Measurements from ENCODE around the gene ATF2. TPM values are rescaled to one million over a fixed set of nuclear protein-coding genes. Genes with fewer than 3 reads are reported as not detected.
A peak's percentile ranks its signal among the peaks of the same experiment; 100 is the strongest.
"Not testable (repeated sequence)": the region's sequence is repeated elsewhere in the genome, so short reads cannot be mapped to it uniquely, and the experiment has no call there.

Gene ATF2
- total and polyA plus RNA-seq, 2 donors (not counting 1 experiment from before 2014, with no cell fraction given) = 23.6 to 66.8 TPM

- ChIA-PET CTCF (interaction anchor here (1.0 to 1.4 kb wide), 4 partner anchors 19 to 362 kb away, joined by 3 to 5 read pairs (median 4); no protein-coding TSS in a partner anchor), POLR2A (no interaction called here)
- no peaks in the 10 kb centered on the region for H3K4me1 Mint-ChIP-seq
- ATAC-seq (ENCODE audit: low read depth) = peak; percentile 41
- H3K27me3 Mint-ChIP-seq = no peaks in the 10 kb centered on the region
- intact Hi-C loops (cut with micrococcal nuclease) = loop anchor here (5.0 kb wide), 1 partner anchor 71 kb away; the partner anchor contains the start of gene ATP5MC3
- no peak overlapping the region for H3K27ac Mint-ChIP-seq
- Histone ChIP-seq H2AFZ (ENCODE audit: insufficient read depth, low read depth, low read length, poor library complexity, severe bottlenecking) (no peak overlapping the region), H3K9me3 (ENCODE audit: control extremely low read depth in 1 of 3, control insufficient read depth in 2 of 3, insufficient read depth in 1 of 3, low read length in 2 of 3) (peaks cover 0 to 6% (median 1%) of the 10 kb centered on the region in 3 donors), H3K4me1 (ENCODE audit: control insufficient read depth in 2 of 2, insufficient read depth in 2 of 2, low read length in 2 of 2) (no peaks in the 10 kb centered on the region), H3K27ac (ENCODE audit: low read length in 2 of 2) (peak overlapping the region in 1 of 2 donors; percentile 40), H3K4me2 (replicated peaks; ENCODE audit: low read depth, low read length, poor library complexity, severe bottlenecking) (no peak overlapping the region), H3K36me3 (replicated peaks in 1 of 2; ENCODE audit: control extremely low read depth in 1 of 2, control insufficient read depth in 1 of 2, extremely low read depth in 1 of 2, insufficient read depth in 2 of 2, low read length in 1 of 2) (peaks cover 6 to 52% of the 10 kb centered on the region in 2 experiments), H3K4me3 (ENCODE audit: control extremely low read depth in 1 of 5, extremely low read depth in 1 of 5, insufficient read depth in 1 of 5, low read depth in 2 of 5, low read length in 4 of 5) (no peak overlapping the region), H3K79me2 (ENCODE audit: control insufficient read depth, insufficient read depth, low read length) (no peaks in the 10 kb centered on the region), H4K20me1 (ENCODE audit: control insufficient read depth, insufficient read depth, low read length, poor library complexity, severe bottlenecking) (no peaks in the 10 kb centered on the region), H3K9ac (ENCODE audit: low read length) (no peak overlapping the region), H3K27me3 (replicated peaks in 1 of 4; ENCODE audit: control extremely low read depth in 1 of 4, control insufficient read depth in 3 of 4, insufficient read depth in 4 of 4, low read length in 3 of 4) (no peaks in the 10 kb centered on the region)
- H3K4me3 Mint-ChIP-seq = no peak overlapping the region
- peak; percentile 60 for DNase-seq
- no peak for TF ChIP-seq EZH2 (IDR thresholded peaks at IDR 0.05; ENCODE audit: borderline replicate concordance, insufficient read depth, low read depth, low read length, poor library complexity, severe bottlenecking)
- TF ChIP-seq, protein P1, sequence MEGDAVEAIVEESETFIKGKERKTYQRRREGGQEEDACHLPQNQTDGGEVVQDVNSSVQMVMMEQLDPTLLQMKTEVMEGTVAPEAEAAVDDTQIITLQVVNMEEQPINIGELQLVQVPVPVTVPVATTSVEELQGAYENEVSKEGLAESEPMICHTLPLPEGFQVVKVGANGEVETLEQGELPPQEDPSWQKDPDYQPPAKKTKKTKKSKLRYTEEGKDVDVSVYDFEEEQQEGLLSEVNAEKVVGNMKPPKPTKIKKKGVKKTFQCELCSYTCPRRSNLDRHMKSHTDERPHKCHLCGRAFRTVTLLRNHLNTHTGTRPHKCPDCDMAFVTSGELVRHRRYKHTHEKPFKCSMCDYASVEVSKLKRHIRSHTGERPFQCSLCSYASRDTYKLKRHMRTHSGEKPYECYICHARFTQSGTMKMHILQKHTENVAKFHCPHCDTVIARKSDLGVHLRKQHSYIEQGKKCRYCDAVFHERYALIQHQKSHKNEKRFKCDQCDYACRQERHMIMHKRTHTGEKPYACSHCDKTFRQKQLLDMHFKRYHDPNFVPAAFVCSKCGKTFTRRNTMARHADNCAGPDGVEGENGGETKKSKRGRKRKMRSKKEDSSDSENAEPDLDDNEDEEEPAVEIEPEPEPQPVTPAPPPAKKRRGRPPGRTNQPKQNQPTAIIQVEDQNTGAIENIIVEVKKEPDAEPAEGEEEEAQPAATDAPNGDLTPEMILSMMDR (IDR thresholded peaks at IDR 0.05) = peak; percentile 87
- WGBS (ENCODE audit: insufficient coverage) = no CpG with 5 or more reads among the region's 3 CpGs
- no peaks in the 10 kb centered on the region for H3K9me3 Mint-ChIP-seq (ENCODE audit: insufficient read depth)
Observed at GRCh38 chr2:175111200-175111657, 56.8 kb downstream of the ATF2 start.

DNA sequence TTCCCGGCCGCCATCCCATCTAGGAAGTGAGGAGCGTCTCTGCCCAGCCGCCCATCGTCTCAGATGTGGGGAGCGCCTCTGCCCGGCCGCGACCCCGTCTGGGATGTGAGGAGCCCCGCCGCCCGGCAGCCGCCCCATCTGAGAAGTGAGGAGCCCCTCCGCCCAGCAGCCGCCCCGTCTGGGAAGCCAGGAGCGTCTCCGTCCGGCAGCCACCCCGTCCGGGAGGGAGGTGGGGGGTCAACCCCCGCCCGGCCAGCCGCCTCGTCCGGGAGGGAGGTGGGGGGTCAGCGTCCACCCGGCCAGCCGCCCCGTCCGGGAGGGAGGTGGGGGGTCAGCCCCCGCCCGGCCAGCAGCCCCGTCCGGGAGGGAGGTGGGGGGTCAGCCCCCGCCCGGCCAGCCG, 59.9 kb downstream of the ATF2 start:
- H3K27ac Mint-ChIP-seq; DNase-seq; H3K9ac ChIP-seq (ENCODE audit: low read length); H2AFZ ChIP-seq (ENCODE audit: insufficient read depth, low read depth, low read length, poor library complexity, severe bottlenecking); H3K4me3 ChIP-seq (ENCODE audit: control extremely low read depth in 1 of 5, extremely low read depth in 1 of 5, insufficient read depth in 1 of 5, low read depth in 2 of 5, low read length in 4 of 5); H3K27ac ChIP-seq (ENCODE audit: low read length in 2 of 2); H3K9me3 Mint-ChIP-seq (ENCODE audit: insufficient read depth); ATAC-seq (ENCODE audit: low read depth); H3K27me3 Mint-ChIP-seq; H3K4me1 Mint-ChIP-seq; intact Hi-C loops (cut with micrococcal nuclease); H3K9me3 ChIP-seq (ENCODE audit: control extremely low read depth in 1 of 3, control insufficient read depth in 2 of 3, insufficient read depth in 1 of 3, low read length in 2 of 3); H3K4me3 Mint-ChIP-seq; H3K79me2 ChIP-seq (ENCODE audit: control insufficient read depth, insufficient read depth, low read length); H3K4me1 ChIP-seq (ENCODE audit: control insufficient read depth in 2 of 2, insufficient read depth in 2 of 2, low read length in 2 of 2); POLR2A ChIA-PET; H4K20me1 ChIP-seq (ENCODE audit: control insufficient read depth, insufficient read depth, low read length, poor library complexity, severe bottlenecking); H3K27me3 ChIP-seq (replicated peaks in 1 of 4; ENCODE audit: control extremely low read depth in 1 of 4, control insufficient read depth in 3 of 4, insufficient read depth in 4 of 4, low read length in 3 of 4); H3K4me2 ChIP-seq (replicated peaks; ENCODE audit: low read depth, low read length, poor library complexity, severe bottlenecking); CTCF ChIA-PET: not testable (repeated sequence)
- H3K36me3 ChIP-seq (replicated peaks in 1 of 2; ENCODE audit: control extremely low read depth in 1 of 2, control insufficient read depth in 1 of 2, extremely low read depth in 1 of 2, insufficient read depth in 2 of 2, low read length in 1 of 2) = peaks cover 8 to 41% of the 10 kb centered on the region in 2 experiments
- 98% methylated on average over 26 of the region's 39 CpGs for WGBS (ENCODE audit: insufficient coverage)
